CD4-positive, CD25-positive, alpha-beta regulatory T cell (primary cell): ENCODE results near the gene KRT79. TPM values are rescaled to one million over a fixed set of nuclear protein-coding genes. Genes with fewer than 3 reads are reported as not detected.
A peak's percentile ranks its signal among the peaks of the same experiment; 100 is the strongest.

Experiments used
- ATAC-seq, 2 donors: fragments of 150-1000 bp; cut with Tn5 transposase; one replicate each; pipeline ENCODE4 v1.10.0; 2021; ENCODE audit warnings: low read depth in 2 of 2, moderate number of reproducible peaks in 2 of 2, moderate library complexity in 1 of 2
- DNase-seq, 3 donors: peaks; one replicate each; pipeline versions ENCODE4 v3.0.0 to v3.0.0-alpha.2; 2012 to 2022; ENCODE audit warnings: mixed read lengths in 1 of 3
- H3K27ac ChIP-seq: one replicate; pipeline ENCODE4 v1.7.0; 2013; ENCODE audit warnings: mild to moderate bottlenecking, low read length; ENCODE audit not compliant: insufficient read depth, poor library complexity, severe bottlenecking
- H3K27me3 ChIP-seq: one replicate; pipeline ENCODE4 v1.7.0; 2013; ENCODE audit warnings: low read length; ENCODE audit not compliant: control insufficient read depth, insufficient read depth
- H3K36me3 ChIP-seq: one replicate; pipeline ENCODE4 v1.7.0; 2013; ENCODE audit warnings: mild to moderate bottlenecking, low read length, moderate library complexity; ENCODE audit not compliant: control insufficient read depth, insufficient read depth
- H3K4me1 ChIP-seq: 2 replicates; pipeline ENCODE4 v1.7.0; 2013; ENCODE audit warnings: mild to moderate bottlenecking, low read length; ENCODE audit not compliant: insufficient read depth, control insufficient read depth, poor library complexity, severe bottlenecking
- H3K4me3 ChIP-seq: one replicate; pipeline ENCODE4 v1.7.0; 2013; ENCODE audit warnings: low read depth, mild to moderate bottlenecking, low read length, moderate library complexity
- H3K9me3 ChIP-seq, 2 experiments: 1 replicate in 1 of 2; 2 replicates in 1 of 2; pipeline ENCODE4 v1.7.0; 2013; ENCODE audit warnings: low read length in 2 of 2, mild to moderate bottlenecking in 1 of 2, moderate library complexity in 1 of 2; ENCODE audit not compliant: control insufficient read depth in 2 of 2
- H3K27ac Mint-ChIP-seq, 3 donors: one replicate each; pipeline ENCODE4 v1.8.0; 2020 to 2022; ENCODE audit warnings: mild to moderate bottlenecking in 3 of 3, mixed read lengths in 3 of 3, moderate library complexity in 2 of 3
- H3K27me3 Mint-ChIP-seq: one replicate; pipeline ENCODE4 v1.8.0; 2022; ENCODE audit warnings: mild to moderate bottlenecking, mixed read lengths
- H3K36me3 Mint-ChIP-seq: one replicate; pipeline ENCODE4 v1.8.0; 2020; ENCODE audit warnings: mixed read lengths
- H3K4me1 Mint-ChIP-seq, 4 donors: one replicate each; pipeline ENCODE4 v1.8.0; 2020 to 2022; ENCODE audit warnings: mixed read lengths in 4 of 4, mild to moderate bottlenecking in 1 of 4
- H3K4me3 Mint-ChIP-seq, 4 donors: one replicate each; pipeline ENCODE4 v1.8.0; 2020 to 2022; ENCODE audit warnings: mild to moderate bottlenecking in 4 of 4, mixed read lengths in 4 of 4, moderate library complexity in 3 of 4
- H3K9me3 Mint-ChIP-seq, 7 donors: one replicate each; pipeline ENCODE4 v1.8.0; 2020 to 2022; ENCODE audit warnings: mixed read lengths in 7 of 7, mild to moderate bottlenecking in 3 of 7, moderate library complexity in 2 of 7
- polyA plus RNA-seq, 4 donors: library from polyadenylated mRNA; unstranded; fragments of 300-500 nt; fragmentation: Illumina TruSeq; gene quantifications; one replicate each; pipeline ENCODE4 v1.2.3, GENCODE V29; 2021
- total RNA-seq: library from RNA; stranded (reverse); gene quantifications from one replicate; pipeline ENCODE4 v1.2.3, GENCODE V29; 2022

The KRT79 gene
- total and polyA plus RNA-seq, 5 donors from 2014 or later, result not detected

GRCh38 chr12:52808573-52809160, 25.4 kb downstream of the KRT79 start:
- no peaks in the 10 kb centered on the region for H3K4me1 Mint-ChIP-seq
- H3K27ac ChIP-seq, result no peak overlapping the region
- H3K27ac Mint-ChIP-seq, result no peak overlapping the region
- peaks cover 0 to 2% (median 0%) of the 10 kb centered on the region in 7 donors for H3K9me3 Mint-ChIP-seq
- no peak overlapping the region for H3K4me3 Mint-ChIP-seq
- DNase-seq, result no peak
- H3K27me3 Mint-ChIP-seq, result peaks cover 8% of the 10 kb centered on the region
- H3K36me3 Mint-ChIP-seq, result no peaks in the 10 kb centered on the region
- no peaks in the 10 kb centered on the region for H3K36me3 ChIP-seq
- no peak for ATAC-seq
- no peaks in the 10 kb centered on the region for H3K27me3 ChIP-seq
- H3K4me1 ChIP-seq, result no peaks in the 10 kb centered on the region
- no peak overlapping the region for H3K4me3 ChIP-seq
- no peaks in the 10 kb centered on the region for H3K9me3 ChIP-seq

- Histone ChIP-seq H3K27me3 (no peaks in the 10 kb centered on the region), H3K27ac (no peak overlapping the region), H3K4me1 (no peaks in the 10 kb centered on the region), H3K4me3 (no peak overlapping the region), H3K9me3 (no peaks in the 10 kb centered on the region), H3K36me3 (no peaks in the 10 kb centered on the region)
- Mint-ChIP-seq H3K27me3 (peaks cover 8% of the 10 kb centered on the region), H3K36me3 (no peaks in the 10 kb centered on the region), H3K9me3 (peaks cover 0 to 2% (median 0%) of the 10 kb centered on the region in 7 donors), H3K27ac (no peak overlapping the region), H3K4me3 (no peak overlapping the region), H3K4me1 (no peaks in the 10 kb centered on the region)
- DNase-seq (no peak), ATAC-seq (no peak)
These were observed 26.3 kb downstream of the KRT79 start for GRCh38 chr12:52807544-52808470.

GRCh38 chr12:52806821-52807543, 27.1 kb downstream of the KRT79 start:
- H3K4me3 Mint-ChIP-seq, result no peak overlapping the region
- peaks cover 8% of the 10 kb centered on the region for H3K27me3 Mint-ChIP-seq
- no peaks in the 10 kb centered on the region for H3K4me1 Mint-ChIP-seq
- H3K36me3 Mint-ChIP-seq, result no peaks in the 10 kb centered on the region
- no peaks in the 10 kb centered on the region for H3K9me3 ChIP-seq
- H3K4me1 ChIP-seq, result no peaks in the 10 kb centered on the region
- no peak overlapping the region for H3K27ac Mint-ChIP-seq
- H3K27ac ChIP-seq, result no peak overlapping the region
- ATAC-seq, result no peak
- H3K36me3 ChIP-seq, result no peaks in the 10 kb centered on the region
- H3K27me3 ChIP-seq, result no peaks in the 10 kb centered on the region
- no peak for DNase-seq
- H3K9me3 Mint-ChIP-seq, result peaks cover 0 to 2% (median 0%) of the 10 kb centered on the region in 7 donors
- no peak overlapping the region for H3K4me3 ChIP-seq

DNA sequence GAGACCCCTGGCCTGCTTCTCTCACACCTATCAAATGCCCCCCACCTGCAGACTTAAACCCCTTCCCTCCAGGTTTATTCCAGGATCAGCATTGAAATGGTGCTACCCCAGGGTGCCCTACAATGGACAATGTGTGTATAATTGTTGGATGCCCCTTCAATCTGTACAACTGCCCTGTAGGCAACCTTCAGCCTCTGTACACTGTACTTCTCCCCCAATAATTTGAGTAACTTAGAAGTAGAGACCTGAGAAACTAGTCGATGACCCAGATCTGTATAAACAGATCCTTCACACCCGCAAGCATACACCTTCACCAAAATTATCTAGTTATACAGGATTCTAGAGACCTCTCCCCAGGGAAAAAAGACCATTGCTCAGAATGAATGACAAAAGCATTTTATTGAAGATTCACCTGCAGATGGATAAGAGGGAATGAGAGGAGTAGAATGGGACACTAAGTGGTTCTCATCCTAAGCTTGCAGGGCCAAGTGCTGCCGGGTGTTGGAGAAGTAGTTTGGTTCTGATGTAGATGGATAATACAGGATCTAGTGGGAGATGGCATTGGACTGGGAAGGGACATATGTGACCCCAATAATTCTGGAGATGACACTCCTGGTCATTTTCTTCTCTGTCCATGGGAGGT, 27.8 kb downstream of the KRT79 start:
- Mint-ChIP-seq H3K27me3 (peaks cover 8% of the 10 kb centered on the region), H3K36me3 (no peaks in the 10 kb centered on the region), H3K9me3 (peaks cover 0 to 2% (median 0%) of the 10 kb centered on the region in 7 donors), H3K27ac (no peak overlapping the region), H3K4me1 (no peaks in the 10 kb centered on the region), H3K4me3 (no peak overlapping the region)
- H3K27me3 ChIP-seq, result no peaks in the 10 kb centered on the region
- no peak overlapping the region for H3K4me3 ChIP-seq
- no peaks in the 10 kb centered on the region for H3K36me3 ChIP-seq
- H3K4me1 ChIP-seq, result no peaks in the 10 kb centered on the region
- no peaks in the 10 kb centered on the region for H3K9me3 ChIP-seq
- DNase-seq (no peak), ATAC-seq (no peak)
- H3K27ac ChIP-seq, result no peak overlapping the region

DNA sequence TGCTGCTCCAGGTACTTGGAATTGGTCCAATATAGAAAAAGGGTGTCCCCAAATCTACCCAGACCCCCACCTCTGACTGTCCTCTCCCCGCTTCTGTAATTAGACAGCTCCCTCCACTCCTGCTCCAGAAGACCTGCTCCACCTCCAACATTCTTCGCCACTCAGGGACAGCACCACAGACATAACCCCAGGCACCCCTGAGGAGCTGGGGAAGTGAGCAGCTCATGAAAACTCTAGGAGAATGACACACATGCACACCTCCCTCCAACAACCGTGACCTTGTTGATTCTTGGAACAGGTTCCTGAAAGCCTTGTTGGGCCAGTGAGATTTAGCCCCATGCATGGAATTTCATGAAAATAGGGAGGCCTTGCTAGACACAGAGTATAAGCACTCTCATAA, 28.4 kb downstream of the KRT79 start:
- no peaks in the 10 kb centered on the region for H3K4me1 Mint-ChIP-seq
- Histone ChIP-seq H3K36me3 (no peaks in the 10 kb centered on the region), H3K27ac (no peak overlapping the region), H3K9me3 (no peaks in the 10 kb centered on the region), H3K4me1 (no peaks in the 10 kb centered on the region), H3K27me3 (no peaks in the 10 kb centered on the region), H3K4me3 (no peak overlapping the region)
- H3K27ac Mint-ChIP-seq, result no peak overlapping the region
- no peak for ATAC-seq
- H3K36me3 Mint-ChIP-seq, result no peaks in the 10 kb centered on the region
- H3K4me3 Mint-ChIP-seq, result no peak overlapping the region
- H3K9me3 Mint-ChIP-seq, result peaks cover 0 to 2% (median 0%) of the 10 kb centered on the region in 7 donors
- peaks cover 10% of the 10 kb centered on the region for H3K27me3 Mint-ChIP-seq
- no peak for DNase-seq

GRCh38 chr12:52805000-52805399, 29.1 kb downstream of the KRT79 start:
- Mint-ChIP-seq H3K9me3 (no peaks in the 10 kb centered on the region), H3K4me1 (no peaks in the 10 kb centered on the region), H3K4me3 (peak overlapping the region in 1 of 4 donors; percentile 70), H3K27me3 (peaks cover 12% of the 10 kb centered on the region), H3K27ac (no peak overlapping the region), H3K36me3 (no peaks in the 10 kb centered on the region)
- H3K27ac ChIP-seq, result no peak overlapping the region
- no peak overlapping the region for H3K4me3 ChIP-seq
- ATAC-seq, result no peak
- no peaks in the 10 kb centered on the region for H3K27me3 ChIP-seq
- H3K9me3 ChIP-seq, result no peaks in the 10 kb centered on the region
- H3K4me1 ChIP-seq, result no peaks in the 10 kb centered on the region
- no peaks in the 10 kb centered on the region for H3K36me3 ChIP-seq
- DNase-seq, result no peak

DNA sequence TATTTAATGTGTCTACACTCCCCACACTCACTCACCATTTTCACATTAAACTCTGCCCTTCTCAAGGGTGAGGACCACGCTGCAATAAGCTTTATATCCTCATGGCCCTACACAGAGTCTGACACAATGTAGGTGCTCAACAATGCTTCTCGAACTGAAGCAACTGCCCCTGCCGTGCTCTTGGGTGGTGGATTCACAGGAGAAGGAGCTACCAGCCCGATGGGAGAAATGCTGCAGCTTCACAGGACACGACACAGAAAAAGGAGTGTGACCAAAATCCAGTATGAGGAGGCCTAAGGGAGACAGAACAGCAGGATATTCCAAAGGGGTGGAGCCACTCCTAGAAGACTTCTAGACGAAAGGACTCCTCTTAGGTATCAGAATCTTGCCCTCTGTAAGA, 31.7 kb downstream of the KRT79 start:
- Histone ChIP-seq H3K4me3 (no peak overlapping the region), H3K9me3 (no peaks in the 10 kb centered on the region), H3K36me3 (no peaks in the 10 kb centered on the region), H3K27me3 (no peaks in the 10 kb centered on the region), H3K4me1 (no peaks in the 10 kb centered on the region), H3K27ac (no peak overlapping the region)
- peaks cover 0 to 2% (median 0%) of the 10 kb centered on the region in 7 donors for H3K9me3 Mint-ChIP-seq
- H3K4me1 Mint-ChIP-seq, result no peaks in the 10 kb centered on the region
- DNase-seq (no peak), ATAC-seq (no peak)
- H3K4me3 Mint-ChIP-seq, result no peak overlapping the region
- no peaks in the 10 kb centered on the region for H3K36me3 Mint-ChIP-seq
- H3K27me3 Mint-ChIP-seq, result peaks cover 8% of the 10 kb centered on the region
- no peak overlapping the region for H3K27ac Mint-ChIP-seq
